Mononuclear cell (primary cell): ENCODE results near the gene SERPINB8. TPM values are rescaled to one million over a fixed set of nuclear protein-coding genes. Genes with fewer than 3 reads are reported as not detected.

Source experiments
- H3K27me3 ChIP-seq: 2 replicates; pipeline ENCODE4 v1.6.0; 2011; ENCODE audit warnings: low read length, control low read depth; ENCODE audit not compliant: insufficient read depth
- H3K4me1 ChIP-seq: 2 replicates; pipeline ENCODE4 v1.5.1; 2011; ENCODE audit warnings: mild to moderate bottlenecking, low read length, control low read depth; ENCODE audit not compliant: insufficient read depth
- H3K4me3 ChIP-seq: 2 replicates; pipeline ENCODE4 v1.5.1; 2011; ENCODE audit warnings: mild to moderate bottlenecking, low read length, moderate library complexity
- H3K9me3 ChIP-seq: 2 replicates; pipeline ENCODE4 v1.5.1; 2011; ENCODE audit warnings: low read depth, mild to moderate bottlenecking, control low read depth, low read length
- total RNA-seq: library from RNA; depleted of rRNA; stranded (reverse); fragments of >200 nt; gene quantifications from one replicate; pipeline ENCODE4 v1.2.3, GENCODE V29; 2012

Gene SERPINB8
- total RNA-seq, 1 donor: 18.8 TPM

DNA sequence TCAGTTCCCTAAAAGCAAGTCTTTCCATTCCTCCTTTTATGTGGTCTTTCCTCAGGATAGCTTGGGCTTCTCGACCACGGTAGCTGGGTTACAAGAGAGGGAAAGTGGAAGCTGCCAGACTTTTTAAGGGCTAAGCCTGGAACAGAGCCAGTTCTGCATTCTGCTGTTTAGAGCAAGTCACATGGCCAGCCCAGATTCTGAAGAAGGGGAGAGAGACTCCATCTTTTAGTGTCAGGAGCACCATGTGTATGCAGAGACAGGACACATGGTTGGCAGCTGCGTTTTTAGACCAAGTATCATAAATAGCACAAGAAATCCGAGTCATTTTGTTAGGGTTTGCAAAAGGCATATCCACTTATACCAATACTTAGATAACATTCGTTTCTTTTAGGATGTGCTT lies 16.1 kb upstream of the SERPINB8 start:
- Histone ChIP-seq H3K9me3 (no peaks in the 10 kb centered on the region), H3K27me3 (peaks cover 3% of the 10 kb centered on the region), H3K4me1 (peaks cover 8% of the 10 kb centered on the region), H3K4me3 (no peak overlapping the region)

- Histone ChIP-seq H3K4me3 (no peak overlapping the region), H3K27me3 (peaks cover 9% of the 10 kb centered on the region), H3K9me3 (no peaks in the 10 kb centered on the region), H3K4me1 (no peaks in the 10 kb centered on the region)
Measured at GRCh38 chr18:63956755-63957154, 13.1 kb upstream of the SERPINB8 start.

DNA sequence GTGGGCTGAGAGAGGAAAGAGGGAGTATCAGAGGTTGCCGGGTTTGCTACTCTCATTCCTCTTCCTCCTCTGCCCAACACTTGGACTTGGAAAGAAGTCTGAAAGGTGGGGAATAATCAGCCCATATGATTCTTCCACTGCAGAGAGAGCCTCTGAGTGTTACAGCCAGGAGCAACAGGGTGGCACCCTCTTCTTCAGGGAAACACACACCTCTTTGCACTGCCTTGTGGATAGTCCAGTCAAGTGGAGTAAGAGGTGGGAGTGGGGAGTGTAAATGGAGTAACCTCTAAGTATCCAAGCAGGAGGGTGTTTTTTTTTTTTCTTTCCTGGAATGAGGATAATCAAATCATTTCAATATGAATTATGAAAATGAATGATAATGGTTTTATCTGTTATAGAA lies 9.0 kb upstream of the SERPINB8 start:
- no peaks in the 10 kb centered on the region for H3K9me3 ChIP-seq
- H3K4me1 ChIP-seq: peaks cover 10% of the 10 kb centered on the region
- H3K27me3 ChIP-seq: peaks cover 9% of the 10 kb centered on the region
- H3K4me3 ChIP-seq: no peak overlapping the region

GRCh38 chr18:63961435-63961980 lies 8.4 kb upstream of the SERPINB8 start:
- no peaks in the 10 kb centered on the region for H3K9me3 ChIP-seq
- peaks cover 10% of the 10 kb centered on the region for H3K4me1 ChIP-seq
- no peak overlapping the region for H3K4me3 ChIP-seq

GRCh38 chr18:63962137-63962536 lies 7.7 kb upstream of the SERPINB8 start:
- Histone ChIP-seq H3K4me1 (peaks cover 10% of the 10 kb centered on the region), H3K27me3 (peaks cover 6% of the 10 kb centered on the region), H3K4me3 (no peak overlapping the region), H3K9me3 (no peaks in the 10 kb centered on the region)

More at GRCh38 chr18:63961435-63961980, 8.4 kb upstream of the SERPINB8 start:
- peaks cover 8% of the 10 kb centered on the region for H3K27me3 ChIP-seq

DNA sequence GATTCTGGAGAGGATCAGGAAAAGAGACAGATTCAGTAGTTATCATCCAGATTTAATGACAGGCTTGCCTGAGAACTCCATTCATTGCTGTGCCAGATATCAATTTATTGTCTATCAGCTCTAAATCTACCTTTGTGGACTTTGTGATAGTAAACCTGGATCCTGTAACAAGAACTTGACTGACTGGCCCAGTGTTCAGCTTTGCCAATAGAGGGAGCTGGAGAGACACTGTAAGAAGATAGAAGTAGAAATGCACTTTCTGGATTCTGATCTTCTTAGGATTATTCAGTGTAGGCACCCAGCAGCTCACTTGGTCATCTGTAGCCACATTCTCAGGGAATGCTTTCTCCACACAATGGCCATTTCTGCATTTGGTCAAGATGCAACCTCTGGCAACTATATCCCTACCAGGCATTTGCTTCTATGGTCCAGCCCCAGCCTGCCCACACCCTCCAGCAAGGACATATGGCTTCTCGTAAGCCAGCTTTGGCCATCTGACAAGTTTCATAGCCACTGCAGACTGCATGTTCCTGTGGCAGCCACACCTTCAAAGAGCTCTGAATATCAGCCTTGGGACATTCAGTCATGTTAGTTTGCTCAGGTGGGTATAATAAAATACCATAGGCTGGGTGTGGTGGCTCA lies 6.1 kb upstream of the SERPINB8 start:
- Histone ChIP-seq H3K27me3 (peaks cover 6% of the 10 kb centered on the region), H3K4me3 (no peak overlapping the region), H3K4me1 (peaks cover 21% of the 10 kb centered on the region)

DNA sequence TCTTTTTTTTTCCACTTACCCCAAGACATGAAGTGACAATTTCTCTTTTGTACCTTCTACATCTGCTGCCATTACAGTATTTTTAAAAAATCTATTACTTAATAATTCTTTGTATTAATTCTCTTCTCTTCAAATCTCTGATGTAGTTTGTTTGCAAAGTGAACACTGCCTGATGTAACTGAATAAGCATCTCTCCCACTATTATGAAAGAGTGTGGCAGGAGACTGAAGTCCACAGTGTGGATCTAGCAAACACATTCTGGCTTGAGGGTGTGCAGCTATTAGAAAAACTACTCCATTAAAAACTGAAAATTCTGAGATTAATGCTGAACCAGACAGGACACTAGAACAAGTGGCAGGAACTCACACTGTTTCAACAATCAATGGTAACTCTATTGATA lies 5.0 kb upstream of the SERPINB8 start:
- peaks cover 32% of the 10 kb centered on the region for H3K4me1 ChIP-seq
- no peaks in the 10 kb centered on the region for H3K9me3 ChIP-seq
- H3K27me3 ChIP-seq: no peaks in the 10 kb centered on the region
- H3K4me3 ChIP-seq: no peak overlapping the region

More for the DNA sequence above, 6.1 kb upstream of the SERPINB8 start:
- H3K9me3 ChIP-seq: no peaks in the 10 kb centered on the region

- no peak overlapping the region for H3K4me3 ChIP-seq
- H3K27me3 ChIP-seq: no peaks in the 10 kb centered on the region
- H3K4me1 ChIP-seq: peaks cover 35% of the 10 kb centered on the region
- no peaks in the 10 kb centered on the region for H3K9me3 ChIP-seq
Measured at GRCh38 chr18:63965716-63966330, 4.1 kb upstream of the SERPINB8 start.

DNA sequence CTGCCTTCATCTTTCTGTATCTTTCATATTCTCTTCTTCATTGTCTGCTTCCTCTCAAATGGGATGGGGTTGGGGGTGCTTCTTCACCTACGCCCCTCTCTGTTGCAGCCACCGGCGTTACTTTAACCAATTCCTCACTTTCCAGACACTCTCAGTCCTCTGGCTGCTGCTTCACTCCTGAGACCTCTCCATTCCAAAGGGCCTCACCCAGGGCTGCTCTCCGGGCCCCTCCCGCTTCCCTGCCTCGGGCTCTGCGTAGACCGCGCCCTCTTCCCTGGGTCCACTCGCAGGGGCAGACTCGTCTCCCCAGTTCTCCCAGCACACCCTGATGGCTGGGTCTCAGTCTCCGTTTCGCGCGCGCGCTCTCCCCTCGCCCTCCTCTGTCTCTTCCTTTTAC lies 926 bp downstream of the SERPINB8 start:
- Histone ChIP-seq H3K27me3 (no peaks in the 10 kb centered on the region), H3K4me1 (peaks cover 57% of the 10 kb centered on the region), H3K9me3 (no peaks in the 10 kb centered on the region), H3K4me3 (peak overlapping the region; percentile 85)

DNA sequence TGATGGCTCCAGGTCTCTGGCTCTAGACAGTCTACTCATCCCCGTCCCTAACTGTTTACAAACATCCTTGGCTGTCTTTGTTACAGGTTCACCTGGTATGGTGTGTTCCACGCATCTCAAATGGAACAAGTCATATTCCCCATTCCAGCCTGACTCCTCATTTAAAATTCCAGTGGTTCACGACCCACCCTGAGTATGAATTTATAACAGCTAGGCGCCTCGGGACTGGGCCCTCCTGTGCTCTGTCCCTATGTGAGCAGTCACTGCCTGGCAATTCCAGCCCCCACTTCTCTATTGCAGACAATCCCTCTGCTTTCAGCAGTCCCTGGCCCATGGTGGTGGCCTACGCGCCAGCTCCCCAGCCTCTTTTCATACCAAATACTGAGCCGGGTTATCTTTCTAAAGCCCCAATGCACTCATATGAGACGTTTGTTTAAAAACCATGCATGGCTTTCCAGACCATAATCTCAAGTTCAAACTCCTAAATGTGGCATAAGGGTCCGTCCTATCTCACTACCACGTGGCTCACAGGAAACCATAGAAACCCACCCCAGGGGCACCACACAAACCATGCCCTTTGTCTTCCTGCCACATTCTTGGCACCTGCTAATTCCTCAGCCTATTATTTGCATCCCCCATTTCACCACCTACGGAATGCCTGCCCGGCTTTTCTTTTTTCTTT lies 1.6 kb downstream of the SERPINB8 start:
- peaks cover 62% of the 10 kb centered on the region for H3K4me1 ChIP-seq
- H3K27me3 ChIP-seq: no peaks in the 10 kb centered on the region
- no peaks in the 10 kb centered on the region for H3K9me3 ChIP-seq
- H3K4me3 ChIP-seq: peak overlapping the region; percentile 85

DNA sequence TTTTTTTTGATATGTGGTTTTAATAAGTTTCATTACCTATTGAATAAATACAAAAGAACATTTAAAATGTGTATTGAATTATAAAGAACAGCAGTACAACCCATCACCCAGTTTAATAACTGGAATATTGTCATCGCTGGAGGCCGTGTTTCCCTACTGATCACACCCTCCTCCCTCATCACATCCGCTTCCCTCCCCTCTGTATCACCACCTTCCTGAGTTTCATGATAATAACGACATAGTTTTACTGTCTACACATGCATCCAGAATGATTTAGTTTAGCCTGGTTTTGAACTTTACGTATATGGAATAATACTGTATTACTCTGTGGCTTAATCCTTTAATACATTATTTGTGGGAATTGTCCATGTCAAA lies 2.1 kb downstream of the SERPINB8 start:
- Histone ChIP-seq H3K4me1 (peaks cover 67% of the 10 kb centered on the region), H3K9me3 (no peaks in the 10 kb centered on the region), H3K4me3 (no peak overlapping the region), H3K27me3 (no peaks in the 10 kb centered on the region)

DNA sequence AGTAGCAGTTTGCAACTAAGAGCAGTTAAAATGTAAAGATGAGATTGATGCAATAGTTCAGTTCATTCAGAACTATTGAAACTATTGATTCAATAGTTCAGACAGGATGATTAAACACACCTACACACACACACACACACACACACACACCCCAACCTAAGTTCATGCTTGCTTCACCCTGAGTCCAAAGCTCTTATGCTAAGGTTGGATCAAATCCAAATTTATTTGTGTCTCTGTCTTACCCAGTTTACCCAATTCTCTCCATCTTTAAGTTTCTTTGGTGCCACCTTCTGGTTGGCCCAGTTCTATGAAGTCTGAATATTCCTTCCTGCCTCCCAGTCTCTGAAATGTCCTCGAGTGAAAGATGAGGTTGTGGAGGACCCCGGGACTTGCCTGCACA lies 5.1 kb downstream of the SERPINB8 start:
- Histone ChIP-seq H3K9me3 (no peaks in the 10 kb centered on the region), H3K4me1 (peaks cover 62% of the 10 kb centered on the region), H3K27me3 (no peaks in the 10 kb centered on the region), H3K4me3 (no peak overlapping the region)

- H3K4me1 ChIP-seq: peaks cover 65% of the 10 kb centered on the region
- H3K4me3 ChIP-seq: no peak overlapping the region
- no peaks in the 10 kb centered on the region for H3K9me3 ChIP-seq
- H3K27me3 ChIP-seq: no peaks in the 10 kb centered on the region
Measured at GRCh38 chr18:63975628-63976027, 5.7 kb downstream of the SERPINB8 start.

- H3K27me3 ChIP-seq: no peaks in the 10 kb centered on the region
- H3K4me3 ChIP-seq: no peak overlapping the region
- H3K4me1 ChIP-seq: peaks cover 65% of the 10 kb centered on the region
- no peaks in the 10 kb centered on the region for H3K9me3 ChIP-seq
Measured at GRCh38 chr18:63977040-63977439, 7.2 kb downstream of the SERPINB8 start.

GRCh38 chr18:63979409-63979920 lies 9.6 kb downstream of the SERPINB8 start:
- Histone ChIP-seq H3K4me3 (no peak overlapping the region), H3K4me1 (peaks cover 62% of the 10 kb centered on the region), H3K27me3 (no peaks in the 10 kb centered on the region), H3K9me3 (no peaks in the 10 kb centered on the region)
